ENCODE data around the gene BMPR1B. TPM values are rescaled to one million over a fixed set of nuclear protein-coding genes. Genes with fewer than 3 reads are reported as not detected.

BMPR1B gene
- total and polyA plus RNA-seq, 9 of the 15 experiments (the other 6 are each of a cell fraction or from before 2014, with no cell fraction given), result 0.01 TPM; not detected in 8

GRCh38 chr4:94947681-94948108, 189.9 kb downstream of the BMPR1B start (continued):
- no peak for TF ChIP-seq ZC3H8 (IDR thresholded peaks at IDR 0.05)
- no peak for TF ChIP-seq TSC22D4 (tag; IDR thresholded peaks at IDR 0.05)
- no peak for TF ChIP-seq FOSL1 (tag; conservative IDR thresholded peaks at IDR 0.05)
- no peak for TF ChIP-seq CBX1 (IDR thresholded peaks at IDR 0.05; ENCODE audit: low read depth)
- no peak for TF ChIP-seq ESRRA (IDR thresholded peaks at IDR 0.05; ENCODE audit: borderline replicate concordance, low read depth)
- no peak for TF ChIP-seq U2AF1 (optimal IDR thresholded peaks at IDR 0.05; ENCODE audit: low read depth, low read length)
- no peak for TF ChIP-seq SNIP1 (IDR thresholded peaks at IDR 0.05; ENCODE audit: low read depth)

GRCh38 chr4:94954251-94954650, 196.5 kb downstream of the BMPR1B start:
- CTCF ChIA-PET (ENCODE audit: low intra/inter-chr PET ratio), result no interaction called here
- no TSS peak for BruUV-seq (replicated peaks)
- 0% methylated on average over 2 of the region's 2 CpGs for WGBS (ENCODE audit: insufficient coverage, low coverage, missing lambda C conversion rate)
- DNase-seq (ENCODE audit: extremely low read depth in 1 of 4, low spot score in 3 of 4), result no peak
- Histone ChIP-seq H3K9me3 (replicated peaks; ENCODE audit: control insufficient read depth, insufficient read depth, low read depth, low read length) (no peaks in the 10 kb centered on the region), H3K9ac (ENCODE audit: insufficient read depth in 1 of 2, low read depth in 2 of 2, low read length in 2 of 2) (no peak overlapping the region), H3K27ac (ENCODE audit: extremely low read depth, low read depth, low read length) (no peak overlapping the region), H4K20me1 (replicated peaks; ENCODE audit: control insufficient read depth, insufficient read depth, low read length) (no peaks in the 10 kb centered on the region), H3K4me1 (replicated peaks in 1 of 2; ENCODE audit: control insufficient read depth in 2 of 2, insufficient read depth in 2 of 2, low read length in 2 of 2) (no peaks in the 10 kb centered on the region), H3K9me1 (ENCODE audit: control insufficient read depth, insufficient read depth, low read length) (no peaks in the 10 kb centered on the region), H3K27me3 (ENCODE audit: control insufficient read depth in 2 of 2, insufficient read depth in 2 of 2, low read length in 2 of 2) (no peaks in the 10 kb centered on the region), H3K79me2 (ENCODE audit: control insufficient read depth, insufficient read depth, low read length) (no peaks in the 10 kb centered on the region), H3K36me3 (ENCODE audit: control insufficient read depth, insufficient read depth, low read length) (no peaks in the 10 kb centered on the region), H3K4me3 (no peak overlapping the region), H3K4me2 (ENCODE audit: insufficient read depth, low read length) (no peak overlapping the region), H2AFZ (ENCODE audit: low read depth, low read length) (no peak overlapping the region)
- no peak for FAIRE-seq
- POLR2A ChIA-PET, result no interaction called here
- in situ Hi-C loops (cut with MboI), result no loop called here
- TF ChIP-seq OTX1 (CRISPR knock-in tag; IDR thresholded peaks at IDR 0.05), result no peak
- TF ChIP-seq NONO (IDR thresholded peaks at IDR 0.05; ENCODE audit: low read depth in 2 of 2, low read length in 1 of 2), result no peak
- TF ChIP-seq ADNP (tag; IDR thresholded peaks at IDR 0.05), result no peak
- no peak for TF ChIP-seq GTF2E2 (tag; IDR thresholded peaks at IDR 0.05)
- TF ChIP-seq NFATC3 (IDR thresholded peaks at IDR 0.05), result no peak
- no peak for TF ChIP-seq MITF (IDR thresholded peaks at IDR 0.05)
- TF ChIP-seq ZNF57 (CRISPR knock-in tag; IDR thresholded peaks at IDR 0.05), result no peak
- no peak for ATAC-seq
- intact Hi-C loops (cut with micrococcal nuclease), result no loop called here
